Thyroid gland (tissue), 4 donors: ENCODE data around the gene PDCD11.

Experiments used
- CTCF ChIP-seq, 6 experiments: fragments of 200-600 bp in 3 of 6; fragments of 450-650 bp in 3 of 6; sonication (generic) in 3 of 6; IDR thresholded peaks; one replicate each; pipeline ENCODE4 v1.5.1; 2016 to 2019; ENCODE audit warnings: antibody characterized with exemption in 6 of 6, mild to moderate bottlenecking in 2 of 6, inconsistent platforms in 1 of 6, moderate library complexity in 1 of 6
- POLR2A ChIP-seq, 2 donors: fragments of 450-650 bp; IDR thresholded peaks; one replicate each; pipeline ENCODE4 v1.6.1; 2017; ENCODE audit warnings: antibody characterized with exemption in 2 of 2, mild to moderate bottlenecking in 2 of 2, moderate library complexity in 1 of 2

DNA sequence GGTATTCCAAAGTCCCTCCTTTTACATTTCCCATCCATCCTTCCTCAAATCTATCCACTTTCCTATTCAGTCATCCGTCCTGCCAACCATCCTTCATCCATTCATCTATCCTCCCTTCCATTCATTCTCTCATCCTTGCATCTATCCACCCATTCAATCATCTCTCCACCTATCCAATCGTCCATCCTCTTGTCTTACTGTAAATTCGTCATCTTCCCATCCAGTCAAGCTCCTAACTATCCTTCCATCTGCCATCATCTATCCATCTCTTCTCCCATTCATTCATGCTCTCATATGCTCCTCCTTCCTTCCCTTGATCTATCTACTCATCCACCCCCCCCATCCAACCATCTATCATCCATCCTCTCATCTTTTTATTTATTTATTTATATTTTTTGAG, 77.7 kb downstream of the PDCD11 start:
- TF ChIP-seq CTCF (IDR thresholded peaks at IDR 0.05) (no peak), POLR2A (IDR thresholded peaks at IDR 0.05) (no peak)
